ENCODE data around the gene OXSR1.
"Not testable (repeated sequence)": the region's sequence is repeated elsewhere in the genome, so short reads cannot be mapped to it uniquely, and the experiment has no call there.

The OXSR1 gene

GRCh38 chr3:38268087-38268486 is 102.8 kb downstream of the OXSR1 start:
- no peak for DNase-seq (ENCODE audit: low read depth in 3 of 3)

GRCh38 chr3:38268522-38268921 is 103.2 kb downstream of the OXSR1 start:
- no peak for DNase-seq (ENCODE audit: low read depth in 3 of 3)

GRCh38 chr3:38270606-38271005 is 105.3 kb downstream of the OXSR1 start:
- DNase-seq (ENCODE audit: low read depth in 3 of 3) = no peak

- DNase-seq (ENCODE audit: low read depth in 3 of 3) = no peak
Observed at GRCh38 chr3:38271553-38271952, 106.2 kb downstream of the OXSR1 start.

GRCh38 chr3:38274864-38275649 is 109.7 kb downstream of the OXSR1 start:
- no peak for DNase-seq (ENCODE audit: low read depth in 3 of 3)

GRCh38 chr3:38275658-38276057 is 110.3 kb downstream of the OXSR1 start:
- no peak for DNase-seq (ENCODE audit: low read depth in 3 of 3)

- no peak for DNase-seq (ENCODE audit: low read depth in 3 of 3)
Observed at GRCh38 chr3:38276081-38276916, 111.0 kb downstream of the OXSR1 start.

GRCh38 chr3:38276917-38277630 is 111.7 kb downstream of the OXSR1 start:
- DNase-seq (ENCODE audit: low read depth in 3 of 3) = no peak

- DNase-seq (ENCODE audit: low read depth in 3 of 3) = no peak
Observed at GRCh38 chr3:38278841-38279240, 113.5 kb downstream of the OXSR1 start.

GRCh38 chr3:38281895-38282686 is 116.8 kb downstream of the OXSR1 start, which contains the start of gene SLC22A14:
Gene SLC22A14 (plus strand): TSS chr3:38282294. CDS start chr3:38306027, 23,733 bp downstream.
- no peak for DNase-seq (ENCODE audit: low read depth in 3 of 3)

- no peak for DNase-seq (ENCODE audit: low read depth in 3 of 3)
Observed at GRCh38 chr3:38283810-38284755, 118.7 kb downstream of the OXSR1 start.

GRCh38 chr3:38284756-38285150 is 119.4 kb downstream of the OXSR1 start:
- no peak for DNase-seq (ENCODE audit: low read depth in 3 of 3)

- DNase-seq (ENCODE audit: low read depth in 3 of 3) = not testable (repeated sequence)
Observed at GRCh38 chr3:38289286-38290217, 124.2 kb downstream of the OXSR1 start.

- DNase-seq (ENCODE audit: low read depth in 3 of 3) = not testable (repeated sequence)
Observed at GRCh38 chr3:38297053-38297452, 131.7 kb downstream of the OXSR1 start.

- no peak for DNase-seq (ENCODE audit: low read depth in 3 of 3)
Observed at GRCh38 chr3:38297537-38297936, 132.2 kb downstream of the OXSR1 start.

- no peak for DNase-seq (ENCODE audit: low read depth in 3 of 3)
Observed at GRCh38 chr3:38297947-38298711, 132.8 kb downstream of the OXSR1 start.
